K562 treated with DMSO at 1 percent for 24 hours (cell line): ENCODE results near the gene PRR20B. TPM values are rescaled to one million over a fixed set of nuclear protein-coding genes. Genes with fewer than 3 reads are reported as not detected.

Experiments used
- total RNA-seq: library from RNA; unstranded; fragments of 300-600 nt; gene quantifications from 2 replicates; pipeline ENCODE4 v1.2.3, GENCODE V29; 2022; ENCODE audit warnings: low read depth; ENCODE audit not compliant: insufficient read depth

PRR20B gene
- total RNA-seq, result not detected in 2 replicates

GRCh38 chr13:57147188-57147587 is at the start of gene PRR20B:
PRR20B (plus strand) TSS chr13:57147488; CDS start chr13:57147875, 387 bp downstream.

DNA sequence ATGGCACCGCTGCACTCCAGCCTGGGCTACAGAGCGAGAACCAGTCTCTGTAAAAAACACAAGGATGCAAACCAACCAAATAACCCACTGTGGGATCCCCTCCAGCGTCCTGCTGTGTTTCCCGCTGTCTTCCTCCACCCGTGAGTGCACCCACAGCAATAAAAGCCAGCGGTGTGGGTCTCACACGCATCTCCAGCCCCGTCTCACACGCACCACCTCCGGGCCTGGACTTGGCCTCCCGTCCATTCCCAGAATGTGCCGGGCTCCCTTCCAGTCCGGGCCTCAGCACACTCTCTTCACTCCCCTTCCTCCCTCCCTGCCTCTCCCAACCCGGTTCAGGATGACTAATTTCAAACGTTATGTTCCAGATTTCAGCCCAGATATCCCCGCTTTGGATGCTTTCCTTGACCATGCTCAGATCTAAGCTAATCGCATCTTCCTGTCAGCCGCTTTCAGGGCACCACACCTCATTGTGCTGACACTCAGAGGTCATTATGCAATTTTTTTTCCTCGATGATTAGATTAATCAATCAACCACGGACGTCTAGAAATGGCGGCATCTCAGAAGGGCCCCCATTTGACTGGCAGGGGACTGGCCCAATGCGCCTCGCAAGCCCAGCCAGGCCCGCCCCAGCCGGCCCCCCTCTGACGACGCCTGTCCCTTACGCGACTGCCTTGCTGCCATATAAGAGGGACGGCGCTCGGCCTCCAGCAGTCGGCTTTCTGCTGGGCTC is 6.9 kb upstream of the PRR20B start, which contains the start of gene PRR20A:
Gene PRR20A (plus strand): TSS at position 684 of the 734 bp plus-strand sequence. CDS start 387 bp downstream, outside the sequence.

DNA sequence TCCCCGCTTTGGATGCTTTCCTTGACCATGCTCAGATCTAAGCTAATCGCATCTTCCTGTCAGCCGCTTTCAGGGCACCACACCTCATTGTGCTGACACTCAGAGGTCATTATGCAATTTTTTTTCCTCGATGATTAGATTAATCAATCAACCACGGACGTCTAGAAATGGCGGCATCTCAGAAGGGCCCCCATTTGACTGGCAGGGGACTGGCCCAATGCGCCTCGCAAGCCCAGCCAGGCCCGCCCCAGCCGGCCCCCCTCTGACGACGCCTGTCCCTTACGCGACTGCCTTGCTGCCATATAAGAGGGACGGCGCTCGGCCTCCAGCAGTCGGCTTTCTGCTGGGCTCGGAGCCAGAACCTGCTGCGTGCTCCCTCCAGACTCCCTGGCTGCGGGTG is 6.5 kb downstream of the PRR20B start, which contains the start of gene PRR20C:
Gene PRR20C (plus strand): TSS at position 301 of the 400 bp plus-strand sequence. CDS start 387 bp downstream, outside the sequence.

GRCh38 chr13:57160332-57160731 is 13.0 kb downstream of the PRR20B start, which contains the start of gene PRR20D:
PRR20D (plus strand) TSS chr13:57160632; CDS start chr13:57161019, 387 bp downstream.

DNA sequence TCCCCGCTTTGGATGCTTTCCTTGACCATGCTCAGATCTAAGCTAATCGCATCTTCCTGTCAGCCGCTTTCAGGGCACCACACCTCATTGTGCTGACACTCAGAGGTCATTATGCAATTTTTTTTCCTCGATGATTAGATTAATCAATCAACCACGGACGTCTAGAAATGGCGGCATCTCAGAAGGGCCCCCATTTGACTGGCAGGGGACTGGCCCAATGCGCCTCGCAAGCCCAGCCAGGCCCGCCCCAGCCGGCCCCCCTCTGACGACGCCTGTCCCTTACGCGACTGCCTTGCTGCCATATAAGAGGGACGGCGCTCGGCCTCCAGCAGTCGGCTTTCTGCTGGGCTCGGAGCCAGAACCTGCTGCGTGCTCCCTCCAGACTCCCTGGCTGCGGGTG is 19.6 kb downstream of the PRR20B start, which contains the start of gene PRR20E:
Gene PRR20E (plus strand): TSS at position 301 of the 400 bp plus-strand sequence. CDS start 387 bp downstream, outside the sequence.

Other genes with a start within 250 kb of the PRR20B start
- gene PRR20A, start 6.6 kb upstream of the PRR20B start, total RNA-seq, result not detected in 2 replicates
- gene PRR20C, start 6.6 kb downstream of the PRR20B start, total RNA-seq, result not detected in 2 replicates
- not detected in 2 replicates for gene PRR20D, start 13.1 kb downstream of the PRR20B start, total RNA-seq
- not detected in 2 replicates for gene PRR20E, start 19.7 kb downstream of the PRR20B start, total RNA-seq